Duodenal mucosa (tissue), 2 donors: Measurements from ENCODE around the gene BCOR.

Source experiments
- H3K27ac ChIP-seq: one replicate; pipeline ENCODE4 v1.7.0; 2013; ENCODE audit warnings: low read depth, low read length
- H3K27me3 ChIP-seq, 2 donors: one replicate each; pipeline ENCODE4 v1.7.0; 2013; ENCODE audit warnings: low read length in 2 of 2, control low read depth in 1 of 2; ENCODE audit not compliant: insufficient read depth in 2 of 2, control insufficient read depth in 1 of 2
- H3K36me3 ChIP-seq, 2 donors: one replicate each; pipeline ENCODE4 v1.7.0; 2013; ENCODE audit warnings: low read length in 2 of 2, control low read depth in 1 of 2; ENCODE audit not compliant: insufficient read depth in 2 of 2, control insufficient read depth in 1 of 2
- H3K4me1 ChIP-seq, 2 donors: one replicate each; pipeline ENCODE4 v1.7.0; 2013; ENCODE audit warnings: low read length in 2 of 2, control low read depth in 1 of 2; ENCODE audit not compliant: insufficient read depth in 2 of 2, control insufficient read depth in 1 of 2
- H3K4me3 ChIP-seq, 2 donors: one replicate each; pipeline ENCODE4 v1.7.0; 2013; ENCODE audit warnings: low read length in 2 of 2, low read depth in 1 of 2
- H3K9ac ChIP-seq, 2 donors: one replicate each; pipeline ENCODE4 v1.7.0; 2013; ENCODE audit warnings: low read length in 2 of 2, low read depth in 1 of 2
- H3K9me3 ChIP-seq, 2 donors: one replicate each; pipeline ENCODE4 v1.7.0; 2013; ENCODE audit warnings: low read length in 2 of 2, control low read depth in 1 of 2; ENCODE audit not compliant: control insufficient read depth in 1 of 2

The BCOR gene

GRCh38 chrX:40063555-40063954 lies 34.2 kb downstream of the BCOR start:
- peaks cover 0 to 4% of the 10 kb centered on the region in 2 donors for H3K4me1 ChIP-seq
- H3K27me3 ChIP-seq: no peaks in the 10 kb centered on the region
- H3K27ac ChIP-seq: no peak overlapping the region
- H3K9ac ChIP-seq: no peak overlapping the region
- H3K9me3 ChIP-seq: no peaks in the 10 kb centered on the region
- H3K4me3 ChIP-seq: no peak overlapping the region
- H3K36me3 ChIP-seq: peaks cover 21 to 58% of the 10 kb centered on the region in 2 donors

DNA sequence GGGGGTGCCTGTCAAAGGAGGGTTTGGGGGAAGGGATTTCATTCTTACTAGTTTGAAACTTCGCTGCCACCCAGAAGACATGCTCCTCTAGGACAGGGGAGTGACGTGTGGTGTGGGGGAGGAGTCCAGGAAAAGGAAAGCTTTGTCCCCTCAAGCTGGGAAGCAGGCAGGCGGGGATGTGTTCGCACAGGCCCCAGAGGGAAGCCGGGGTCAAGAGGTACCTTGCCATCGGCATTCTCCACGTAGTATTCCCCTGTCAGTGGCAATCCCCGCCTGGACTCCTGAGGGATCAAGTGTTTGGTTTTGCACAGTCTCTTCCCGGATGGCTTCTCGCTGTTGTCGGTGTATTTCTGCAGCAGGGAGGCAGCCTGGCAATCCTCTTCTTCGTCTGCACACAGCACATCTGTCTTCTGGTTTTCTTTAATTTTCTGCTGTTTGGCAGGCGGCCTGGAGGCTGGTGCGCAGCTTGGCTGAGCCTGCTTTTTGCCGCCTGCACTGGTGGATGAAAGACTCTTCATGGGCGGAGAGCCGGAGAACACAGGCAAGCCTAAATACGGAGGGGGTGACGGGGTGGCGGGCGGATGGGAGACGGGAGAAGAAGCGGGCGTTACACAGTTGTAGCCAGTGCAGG lies 35.1 kb downstream of the BCOR start:
- Histone ChIP-seq H3K27me3 (no peaks in the 10 kb centered on the region), H3K4me3 (no peak overlapping the region), H3K36me3 (peaks cover 21 to 63% of the 10 kb centered on the region in 2 donors), H3K9me3 (no peaks in the 10 kb centered on the region), H3K4me1 (peaks cover 0 to 4% of the 10 kb centered on the region in 2 donors), H3K9ac (no peak overlapping the region), H3K27ac (no peak overlapping the region)

DNA sequence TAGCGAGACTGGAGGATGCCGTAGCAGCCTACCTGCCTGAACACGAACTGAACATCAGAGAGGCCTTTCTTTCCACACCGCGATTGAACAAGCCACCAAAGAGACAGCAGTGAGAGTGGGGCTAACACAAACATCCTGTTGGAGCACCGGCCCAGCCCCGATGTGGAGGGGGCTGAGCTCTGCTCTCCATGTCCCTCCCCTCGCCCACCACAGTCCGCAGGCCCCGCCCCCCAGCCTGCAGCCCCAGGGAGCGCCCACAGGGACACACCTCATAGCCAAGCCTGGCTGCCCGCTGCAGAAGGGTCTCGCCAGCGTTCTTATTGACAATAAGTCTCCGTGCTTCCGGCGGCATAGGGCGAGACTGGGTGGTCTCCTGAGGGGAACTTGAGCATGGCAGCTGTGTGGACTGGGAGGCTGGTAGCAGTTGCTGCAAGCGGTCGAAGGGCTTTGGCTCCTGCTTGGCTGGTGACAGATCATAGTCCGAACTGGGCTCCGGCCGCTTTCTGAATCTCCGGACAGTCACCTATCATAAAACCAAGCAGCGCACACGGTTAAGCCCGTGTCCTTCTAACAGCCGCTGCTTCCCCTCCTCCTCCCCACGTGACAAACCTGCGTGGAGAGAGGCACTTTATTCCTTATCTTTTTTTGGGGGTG lies 35.8 kb downstream of the BCOR start:
- H3K9ac ChIP-seq: no peak overlapping the region
- H3K36me3 ChIP-seq: peaks cover 28 to 64% of the 10 kb centered on the region in 2 donors
- H3K4me1 ChIP-seq: peaks cover 0 to under 1% of the 10 kb centered on the region in 2 donors
- H3K9me3 ChIP-seq: no peaks in the 10 kb centered on the region
- H3K27me3 ChIP-seq: no peaks in the 10 kb centered on the region
- H3K27ac ChIP-seq: no peak overlapping the region
- H3K4me3 ChIP-seq: no peak overlapping the region

DNA sequence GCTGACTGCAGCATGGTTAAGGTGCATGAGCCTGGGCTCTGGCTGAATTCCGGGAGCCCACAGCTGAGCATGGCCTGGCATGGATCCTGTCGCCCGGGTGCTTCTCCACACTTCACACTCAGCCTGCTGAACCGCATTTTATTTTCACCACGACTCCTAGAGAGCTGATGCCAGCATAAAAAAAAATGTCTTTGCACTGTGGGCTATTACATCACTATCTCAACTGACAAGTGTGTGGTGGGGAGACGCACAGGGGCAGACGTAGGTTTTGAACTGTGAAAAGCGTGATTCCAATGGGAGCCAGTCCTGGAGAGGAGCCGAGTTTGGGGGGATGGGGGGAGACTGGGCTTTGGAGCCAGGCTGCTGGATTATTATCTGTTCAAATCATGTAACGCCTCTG lies 36.8 kb downstream of the BCOR start:
- Histone ChIP-seq H3K4me1 (no peaks in the 10 kb centered on the region), H3K9ac (no peak overlapping the region), H3K4me3 (no peak overlapping the region), H3K9me3 (no peaks in the 10 kb centered on the region), H3K27ac (no peak overlapping the region), H3K36me3 (peaks cover 37 to 71% of the 10 kb centered on the region in 2 donors), H3K27me3 (no peaks in the 10 kb centered on the region)

GRCh38 chrX:40060356-40060845 lies 37.4 kb downstream of the BCOR start:
- Histone ChIP-seq H3K9ac (no peak overlapping the region), H3K36me3 (peaks cover 38 to 74% of the 10 kb centered on the region in 2 donors)

GRCh38 chrX:40058719-40059118 lies 39.0 kb downstream of the BCOR start:
- Histone ChIP-seq H3K4me3 (no peak overlapping the region), H3K9me3 (no peaks in the 10 kb centered on the region), H3K36me3 (peaks cover 46 to 79% of the 10 kb centered on the region in 2 donors), H3K27ac (no peak overlapping the region), H3K9ac (no peak overlapping the region), H3K4me1 (no peaks in the 10 kb centered on the region), H3K27me3 (no peaks in the 10 kb centered on the region)

More at GRCh38 chrX:40060356-40060845, 37.4 kb downstream of the BCOR start:
- H3K9me3 ChIP-seq: no peaks in the 10 kb centered on the region
- H3K27ac ChIP-seq: no peak overlapping the region
- no peak overlapping the region for H3K4me3 ChIP-seq
- H3K27me3 ChIP-seq: no peaks in the 10 kb centered on the region
- no peaks in the 10 kb centered on the region for H3K4me1 ChIP-seq

GRCh38 chrX:40057405-40057804 lies 40.4 kb downstream of the BCOR start:
- Histone ChIP-seq H3K36me3 (peaks cover 54 to 78% of the 10 kb centered on the region in 2 donors), H3K4me3 (no peak overlapping the region), H3K9me3 (no peaks in the 10 kb centered on the region), H3K4me1 (no peaks in the 10 kb centered on the region), H3K27ac (no peak overlapping the region), H3K9ac (no peak overlapping the region), H3K27me3 (no peaks in the 10 kb centered on the region)

DNA sequence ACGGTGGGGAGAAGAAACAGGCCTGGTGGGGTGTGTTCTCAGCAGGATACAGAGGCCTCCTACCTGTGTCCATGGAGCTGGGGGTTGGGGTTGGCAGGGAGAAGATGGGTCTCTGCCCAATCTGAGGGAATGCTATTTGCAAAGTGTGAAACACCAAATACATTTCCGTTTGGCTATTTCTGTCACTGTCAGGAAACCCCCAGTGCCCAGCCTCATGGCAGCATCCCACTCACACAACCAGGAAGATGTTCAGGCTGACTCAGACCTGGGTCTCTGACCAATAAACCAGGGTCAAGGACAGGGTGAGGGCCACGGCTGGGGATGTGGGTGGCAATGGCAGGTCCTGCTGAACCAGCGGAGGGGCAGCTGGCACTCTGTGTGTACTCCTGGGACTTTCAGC lies 41.3 kb downstream of the BCOR start:
- Histone ChIP-seq H3K27ac (no peak overlapping the region), H3K27me3 (no peaks in the 10 kb centered on the region), H3K9ac (no peak overlapping the region), H3K4me3 (no peak overlapping the region), H3K36me3 (peaks cover 61 to 79% of the 10 kb centered on the region in 2 donors), H3K4me1 (no peaks in the 10 kb centered on the region), H3K9me3 (no peaks in the 10 kb centered on the region)

GRCh38 chrX:40055495-40055894 lies 42.3 kb downstream of the BCOR start:
- Histone ChIP-seq H3K36me3 (peaks cover 63 to 79% of the 10 kb centered on the region in 2 donors), H3K9ac (no peak overlapping the region), H3K27ac (no peak overlapping the region), H3K9me3 (peaks cover 4 to 5% of the 10 kb centered on the region in 2 donors), H3K4me3 (no peak overlapping the region), H3K4me1 (no peaks in the 10 kb centered on the region), H3K27me3 (no peaks in the 10 kb centered on the region)

DNA sequence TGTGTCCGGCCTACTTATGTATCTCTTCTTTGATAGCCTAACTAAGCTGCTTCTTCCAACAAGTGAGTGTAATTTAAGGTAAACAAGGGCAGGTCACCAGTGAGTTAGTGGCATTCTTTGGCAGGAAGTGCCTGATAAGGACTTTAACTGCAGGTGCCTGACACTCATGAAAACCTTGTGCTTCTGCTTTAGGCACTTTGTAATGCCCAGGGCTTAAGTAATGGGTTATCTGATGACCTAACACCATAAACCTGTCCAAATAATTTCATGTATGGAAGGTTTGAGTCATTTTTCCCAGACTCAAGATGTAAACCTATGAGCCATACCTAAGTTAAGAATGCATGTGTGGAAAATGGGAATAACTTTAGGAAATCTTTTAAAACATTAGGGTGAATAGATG lies 43.0 kb downstream of the BCOR start:
- H3K27ac ChIP-seq: no peak overlapping the region
- H3K9me3 ChIP-seq: peaks cover 6 to 9% of the 10 kb centered on the region in 2 donors
- H3K27me3 ChIP-seq: no peaks in the 10 kb centered on the region
- peaks cover 68 to 81% of the 10 kb centered on the region in 2 donors for H3K36me3 ChIP-seq
- no peaks in the 10 kb centered on the region for H3K4me1 ChIP-seq
- no peak overlapping the region for H3K9ac ChIP-seq
- H3K4me3 ChIP-seq: no peak overlapping the region
